Peyer's patch (tissue), 4 donors: ENCODE results near the gene ARHGAP27. TPM values are rescaled to one million over a fixed set of nuclear protein-coding genes. Genes with fewer than 3 reads are reported as not detected.
A peak's percentile ranks its signal among the peaks of the same experiment; 100 is the strongest.

Experiments
- DNase-seq, 3 donors: peaks; one replicate each; pipeline ENCODE4 v3.0.0-alpha.2; 2017 to 2019
- H3K27ac ChIP-seq, 4 donors: fragments of 200-600 bp; sonication (generic); one replicate each; pipeline ENCODE4 v1.5.1; 2016 to 2019
- H3K27me3 ChIP-seq, 2 donors: fragments of 200-600 bp; sonication (generic); one replicate each; pipeline ENCODE4 v1.5.1; 2019
- H3K36me3 ChIP-seq, 3 donors: fragments of 200-600 bp; sonication (generic); one replicate each; pipeline ENCODE4 v1.5.1; 2016 to 2019
- H3K4me1 ChIP-seq, 4 donors: fragments of 200-600 bp; sonication (generic); one replicate each; pipeline ENCODE4 v1.5.1; 2016 to 2019
- H3K4me3 ChIP-seq, 4 donors: fragments of 200-600 bp; sonication (generic); 1 replicate in 3 of 4; 2 replicates in 1 of 4; pipeline ENCODE4 v1.5.1; 2016 to 2019; ENCODE audit warnings: mild to moderate bottlenecking in 1 of 4
- H3K9me3 ChIP-seq, 4 donors: fragments of 200-600 bp; sonication (generic); one replicate each; pipeline ENCODE4 v1.5.1; 2016 to 2019; ENCODE audit warnings: mild to moderate bottlenecking in 1 of 4
- POLR2A ChIP-seq, 2 donors: fragments of 450-650 bp; IDR thresholded peaks; one replicate each; pipeline ENCODE4 v1.5.1; 2017; ENCODE audit warnings: antibody characterized with exemption in 2 of 2, mild to moderate bottlenecking in 2 of 2, moderate library complexity in 2 of 2
- total RNA-seq, 4 donors: library from RNA; depleted of rRNA; stranded (reverse); fragments of >200 nt; gene quantifications; one replicate each; pipeline ENCODE4 v1.1.0, GENCODE V29; 2016
- TF ChIP-seq, protein P1 (sequence below), 6 experiments: fragments of 450-650 bp in 4 of 6; fragments of 200-600 bp in 2 of 6; sonication (generic) in 1 of 6; IDR thresholded peaks; one replicate each; pipeline ENCODE4 v1.5.1; 2017 to 2019; ENCODE audit warnings: antibody characterized with exemption in 6 of 6, mild to moderate bottlenecking in 3 of 6, moderate library complexity in 1 of 6

ARHGAP27 gene
- total RNA-seq, 4 donors from 2014 or later: 112 to 385 (median 258) TPM

DNA sequence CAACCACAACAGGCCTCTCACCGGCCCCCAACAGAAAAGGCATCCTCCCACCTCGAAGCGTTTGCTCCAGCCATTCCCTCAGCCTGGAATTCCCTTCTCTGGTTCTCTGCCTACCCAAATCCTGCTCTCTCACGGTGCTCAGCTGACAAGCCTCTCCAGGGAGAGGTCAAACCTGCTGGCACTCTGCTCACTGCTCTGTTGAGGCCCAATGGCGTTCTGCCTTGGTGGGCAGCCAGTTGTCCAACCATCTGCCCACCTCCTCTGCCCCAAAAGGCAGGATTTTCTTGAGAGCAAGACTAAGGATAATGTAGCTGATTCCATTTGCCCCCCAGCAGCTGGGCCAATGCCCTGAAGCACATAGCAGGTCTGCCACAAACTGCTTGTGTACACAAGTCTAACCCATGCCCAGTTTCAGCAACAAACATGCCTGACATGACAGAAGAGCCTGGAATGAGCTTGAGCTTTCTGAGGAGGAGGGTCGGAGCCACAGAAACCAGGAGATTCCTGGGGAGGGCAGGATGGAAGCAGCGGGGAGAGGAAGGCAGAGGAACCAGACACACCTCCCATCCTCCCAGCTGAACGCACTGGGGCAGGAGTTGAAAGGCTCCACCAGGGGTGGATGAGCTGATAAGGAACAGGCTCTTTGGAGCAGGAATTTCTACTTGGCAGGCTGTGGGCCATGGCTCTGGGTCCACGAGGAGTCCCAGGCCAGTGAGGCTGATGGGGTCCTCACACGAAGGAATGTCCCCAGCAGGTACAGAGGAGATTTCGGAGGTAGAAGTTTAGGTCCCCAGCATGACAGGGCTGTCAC is 23.9 kb downstream of the ARHGAP27 start:
- H3K4me1 ChIP-seq: peaks cover 23 to 73% (median 48%) of the 10 kb centered on the region in 4 donors
- no peak for TF ChIP-seq POLR2A (IDR thresholded peaks at IDR 0.05)
- TF ChIP-seq, protein P1, sequence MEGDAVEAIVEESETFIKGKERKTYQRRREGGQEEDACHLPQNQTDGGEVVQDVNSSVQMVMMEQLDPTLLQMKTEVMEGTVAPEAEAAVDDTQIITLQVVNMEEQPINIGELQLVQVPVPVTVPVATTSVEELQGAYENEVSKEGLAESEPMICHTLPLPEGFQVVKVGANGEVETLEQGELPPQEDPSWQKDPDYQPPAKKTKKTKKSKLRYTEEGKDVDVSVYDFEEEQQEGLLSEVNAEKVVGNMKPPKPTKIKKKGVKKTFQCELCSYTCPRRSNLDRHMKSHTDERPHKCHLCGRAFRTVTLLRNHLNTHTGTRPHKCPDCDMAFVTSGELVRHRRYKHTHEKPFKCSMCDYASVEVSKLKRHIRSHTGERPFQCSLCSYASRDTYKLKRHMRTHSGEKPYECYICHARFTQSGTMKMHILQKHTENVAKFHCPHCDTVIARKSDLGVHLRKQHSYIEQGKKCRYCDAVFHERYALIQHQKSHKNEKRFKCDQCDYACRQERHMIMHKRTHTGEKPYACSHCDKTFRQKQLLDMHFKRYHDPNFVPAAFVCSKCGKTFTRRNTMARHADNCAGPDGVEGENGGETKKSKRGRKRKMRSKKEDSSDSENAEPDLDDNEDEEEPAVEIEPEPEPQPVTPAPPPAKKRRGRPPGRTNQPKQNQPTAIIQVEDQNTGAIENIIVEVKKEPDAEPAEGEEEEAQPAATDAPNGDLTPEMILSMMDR (IDR thresholded peaks at IDR 0.05): peak in 2 of 6 experiments; percentile 23 to 24
- H3K27ac ChIP-seq: peak overlapping the region; percentile 89 to 97 (median 92)
- H3K4me3 ChIP-seq: peak overlapping the region; percentile 44 to 79 (median 52)
- no peaks in the 10 kb centered on the region for H3K27me3 ChIP-seq
- peaks cover 0 to 21% (median 0%) of the 10 kb centered on the region in 3 donors for H3K36me3 ChIP-seq
- peak in 1 of 3 donors; percentile 56 for DNase-seq
- no peaks in the 10 kb centered on the region for H3K9me3 ChIP-seq

DNA sequence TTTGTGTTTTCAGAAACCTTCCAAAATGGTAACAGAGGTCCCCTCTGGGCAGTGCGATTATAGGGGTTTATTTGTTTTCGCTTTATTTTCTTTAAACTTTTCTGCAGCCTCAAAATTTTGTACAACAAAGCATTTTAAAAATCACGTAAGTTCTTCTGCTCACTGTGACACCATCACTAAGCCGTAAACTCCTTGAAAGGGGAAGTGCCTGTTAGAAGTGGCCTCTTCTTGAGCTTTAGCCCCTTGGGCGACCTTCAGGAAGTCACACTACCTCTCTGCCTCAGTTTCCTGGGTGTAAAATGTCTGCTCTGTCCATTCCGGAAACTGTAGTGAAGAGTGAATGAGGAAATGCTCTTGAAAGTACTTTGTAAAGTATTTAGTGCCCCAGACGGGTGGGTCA is 26.6 kb downstream of the ARHGAP27 start:
- no peaks in the 10 kb centered on the region for H3K27me3 ChIP-seq
- TF ChIP-seq POLR2A (IDR thresholded peaks at IDR 0.05): no peak
- H3K36me3 ChIP-seq: peaks cover 0 to 48% (median 0%) of the 10 kb centered on the region in 3 donors
- peak overlapping the region in 3 of 4 donors; percentile 8 to 53 (median 48) for H3K4me3 ChIP-seq
- peaks cover 14 to 52% (median 28%) of the 10 kb centered on the region in 4 donors for H3K4me1 ChIP-seq
- DNase-seq: no peak
- H3K27ac ChIP-seq: peak overlapping the region; percentile 89 to 97 (median 92)
- no peaks in the 10 kb centered on the region for H3K9me3 ChIP-seq

DNA sequence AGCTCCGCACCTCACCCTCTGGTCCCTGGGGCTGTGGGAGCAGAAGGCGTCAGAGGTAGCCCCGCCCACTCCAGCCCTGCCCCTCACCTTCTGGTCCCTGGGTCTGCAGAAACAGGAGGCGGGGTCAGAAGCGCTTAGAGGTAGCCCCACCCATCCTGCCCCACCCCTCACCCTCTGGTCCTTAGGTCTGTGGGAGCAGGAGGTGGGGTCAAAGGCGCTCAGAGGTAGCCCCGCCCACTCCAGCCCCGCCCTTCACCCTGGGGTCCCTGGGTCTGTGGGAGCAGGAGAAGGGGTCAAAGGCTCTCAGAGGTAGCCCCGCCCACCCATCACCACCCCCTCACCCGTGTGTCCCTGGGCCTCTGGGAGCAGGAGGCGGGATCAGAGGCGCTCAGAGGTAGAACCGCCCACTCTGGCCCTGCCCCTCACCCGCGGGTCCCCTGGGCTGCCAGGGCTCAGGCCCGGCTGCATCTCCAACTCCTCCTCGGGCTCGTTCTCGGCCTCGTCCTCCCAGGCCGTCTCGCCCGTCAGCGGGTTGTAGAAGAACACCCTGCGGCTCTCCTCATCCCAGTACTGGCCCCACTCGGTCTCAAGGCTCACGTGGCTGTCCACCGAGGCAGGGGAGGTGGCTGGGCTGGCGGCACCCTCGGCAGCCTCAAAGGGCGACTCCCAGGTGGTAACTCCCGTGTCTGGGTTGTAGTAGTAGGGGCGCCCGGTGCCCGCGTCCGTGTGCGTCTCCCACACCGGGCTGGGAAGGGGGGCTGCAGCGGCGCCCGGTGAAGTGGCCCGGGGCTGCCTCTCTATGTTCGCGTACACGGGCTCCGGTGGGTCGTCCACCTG is 27.2 kb downstream of the ARHGAP27 start:
- peak; percentile 88 to 94 for TF ChIP-seq POLR2A (IDR thresholded peaks at IDR 0.05)
- TF ChIP-seq, protein P1 (IDR thresholded peaks at IDR 0.05): no peak
- Histone ChIP-seq H3K27ac (peak overlapping the region; percentile 89 to 97 (median 92)), H3K4me3 (peak overlapping the region in 3 of 4 donors; percentile 8 to 53 (median 48)), H3K36me3 (peaks cover 0 to 55% (median 0%) of the 10 kb centered on the region in 3 donors), H3K9me3 (no peaks in the 10 kb centered on the region), H3K27me3 (no peaks in the 10 kb centered on the region), H3K4me1 (peaks cover 12 to 45% (median 24%) of the 10 kb centered on the region in 4 donors)
- peak in 2 of 3 donors; percentile 95 to 97 for DNase-seq

DNA sequence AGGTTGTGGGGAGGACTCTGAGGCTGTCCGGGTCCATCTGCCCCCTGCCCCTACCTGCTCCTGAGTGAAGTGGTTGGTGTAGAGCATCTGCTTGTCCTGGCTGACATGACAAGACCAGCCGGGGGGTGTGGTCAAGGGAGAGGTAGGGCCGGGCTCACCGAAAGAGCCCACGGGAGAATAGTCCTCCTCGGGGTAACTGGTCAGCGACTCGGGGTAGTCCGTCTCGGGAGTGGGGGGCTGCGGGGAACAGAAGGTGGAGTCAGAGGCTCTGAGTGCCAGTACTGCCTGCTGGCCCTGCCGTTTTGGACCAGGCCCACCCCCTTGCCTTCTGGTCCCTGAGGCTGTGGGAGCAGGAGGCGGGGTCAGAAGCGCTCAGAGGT is 27.8 kb downstream of the ARHGAP27 start:
- peaks cover 0 to 61% (median 0%) of the 10 kb centered on the region in 3 donors for H3K36me3 ChIP-seq
- peak overlapping the region in 3 of 4 donors; percentile 43 to 97 (median 67) for H3K27ac ChIP-seq
- no peaks in the 10 kb centered on the region for H3K9me3 ChIP-seq
- TF ChIP-seq, protein P1 (IDR thresholded peaks at IDR 0.05): no peak
- peaks cover 11 to 39% (median 24%) of the 10 kb centered on the region in 4 donors for H3K4me1 ChIP-seq
- H3K27me3 ChIP-seq: no peaks in the 10 kb centered on the region
- no peak overlapping the region for H3K4me3 ChIP-seq
- no peak for DNase-seq

DNA sequence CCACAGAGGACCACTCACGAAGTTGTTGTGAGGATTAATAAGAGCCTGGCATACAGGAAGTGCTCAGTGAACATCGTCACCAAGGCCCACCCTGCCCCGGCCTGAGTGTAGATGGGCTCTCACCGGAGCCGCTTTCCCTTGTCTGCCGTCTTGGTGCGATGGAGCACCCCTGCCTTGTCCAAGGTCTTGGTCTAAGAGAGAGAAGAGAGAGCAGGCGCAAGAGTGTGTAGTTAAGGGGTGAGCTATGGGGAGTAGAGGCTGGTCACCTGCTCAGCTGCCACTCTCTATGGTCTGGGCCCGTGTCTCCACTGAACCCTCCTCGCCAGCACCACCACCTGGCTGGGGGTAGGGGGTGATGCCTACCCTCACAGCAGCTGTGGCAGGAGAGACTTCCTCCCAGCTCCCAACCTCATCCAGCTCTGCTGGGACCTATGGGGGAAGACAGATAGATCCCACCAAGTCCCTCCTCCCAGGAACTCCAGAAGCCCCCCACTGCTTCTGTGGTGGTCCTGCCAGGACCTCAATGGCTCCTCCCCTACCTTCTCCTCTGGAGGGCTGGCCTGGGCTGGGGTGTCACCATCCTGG is 28.7 kb downstream of the ARHGAP27 start:
- Histone ChIP-seq H3K27me3 (no peaks in the 10 kb centered on the region), H3K9me3 (no peaks in the 10 kb centered on the region), H3K36me3 (peaks cover 0 to 69% (median 0%) of the 10 kb centered on the region in 3 donors), H3K27ac (peak overlapping the region in 1 of 4 donors; percentile 97), H3K4me1 (peaks cover 9 to 30% (median 24%) of the 10 kb centered on the region in 4 donors), H3K4me3 (no peak overlapping the region)
- TF ChIP-seq, protein P1 (IDR thresholded peaks at IDR 0.05): no peak
- TF ChIP-seq POLR2A (IDR thresholded peaks at IDR 0.05): no peak
- DNase-seq: peak in 1 of 3 donors; percentile 40
